Measurements from ENCODE around the gene FBL.
"Not testable (repeated sequence)": the region's sequence is repeated elsewhere in the genome, so short reads cannot be mapped to it uniquely, and the experiment has no call there.

Gene FBL

GRCh38 chr19:39845933-39846677 is at the start of gene FBL:
Gene FBL, minus strand, starts transcription at chr19:39846379. Its CDS starts 79 bp downstream, at chr19:39846300.
- Histone ChIP-seq H3K4me3 (peak within 1 kb of the TSS; percentile 100), H3K9me3 (ENCODE audit: low read depth, low read length) (no peaks in the 10 kb centered on the region), H3K36me3 (ENCODE audit: insufficient read depth, low read length) (peaks cover 2% of the 10 kb centered on the region; the same call in 1 of the 2 replicates), H3K9ac (ENCODE audit: insufficient read length) (peak within 1 kb of the TSS; percentile 99), H3K27ac (peak within 1 kb of the TSS; percentile 89)
- DNase-seq (ENCODE audit: low read depth, low spot score) = peak; percentile 24
- no peak for TF ChIP-seq EZH2 (IDR thresholded peaks at IDR 0.05)
- TF ChIP-seq FOXP2 (optimal IDR thresholded peaks at IDR 0.05; ENCODE audit: control extremely low read depth, extremely low read length, insufficient read depth) = no peak
- TF ChIP-seq POLR2AphosphoS5 (IDR thresholded peaks at IDR 0.05; ENCODE audit: borderline replicate concordance, low read depth, low read length) = peak; percentile 94

- not testable (repeated sequence) for H3K9me3 ChIP-seq (ENCODE audit: low read depth, low read length); H3K27ac ChIP-seq; DNase-seq (ENCODE audit: low read depth, low spot score); H3K36me3 ChIP-seq (ENCODE audit: insufficient read depth, low read length); H3K9ac ChIP-seq (ENCODE audit: insufficient read length); H3K4me3 ChIP-seq
Measured at GRCh38 chr19:39895096-39895495, 48.9 kb upstream of the FBL start.

DNA sequence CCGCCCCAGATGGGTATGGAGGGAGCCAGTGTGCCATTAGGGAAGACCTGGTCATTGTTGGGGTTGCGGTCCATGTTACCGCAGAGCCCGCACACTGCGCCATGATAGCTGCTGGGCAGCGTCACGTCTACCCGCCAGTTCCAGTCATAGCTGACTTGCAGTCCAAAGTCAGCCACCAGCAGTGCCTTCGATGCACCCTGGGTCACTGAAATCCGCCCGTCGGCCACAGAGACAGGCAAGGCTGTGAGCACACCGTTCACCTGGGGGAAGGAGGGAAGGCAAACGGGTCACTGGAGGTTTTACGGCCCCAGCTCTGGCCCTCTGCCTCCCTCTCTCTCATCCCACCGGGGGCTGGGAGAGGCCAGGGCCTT is 48.0 kb upstream of the FBL start:
- H3K9me3 ChIP-seq (ENCODE audit: low read depth, low read length); H3K4me3 ChIP-seq; H3K36me3 ChIP-seq (ENCODE audit: insufficient read depth, low read length); H3K27ac ChIP-seq; DNase-seq (ENCODE audit: low read depth, low spot score); H3K9ac ChIP-seq (ENCODE audit: insufficient read length): not testable (repeated sequence)

- H3K4me3 ChIP-seq; H3K36me3 ChIP-seq (ENCODE audit: insufficient read depth, low read length); H3K9me3 ChIP-seq (ENCODE audit: low read depth, low read length); H3K27ac ChIP-seq; H3K9ac ChIP-seq (ENCODE audit: insufficient read length); DNase-seq (ENCODE audit: low read depth, low spot score): not testable (repeated sequence)
Measured at GRCh38 chr19:39893366-39894235, 47.4 kb upstream of the FBL start.

DNA sequence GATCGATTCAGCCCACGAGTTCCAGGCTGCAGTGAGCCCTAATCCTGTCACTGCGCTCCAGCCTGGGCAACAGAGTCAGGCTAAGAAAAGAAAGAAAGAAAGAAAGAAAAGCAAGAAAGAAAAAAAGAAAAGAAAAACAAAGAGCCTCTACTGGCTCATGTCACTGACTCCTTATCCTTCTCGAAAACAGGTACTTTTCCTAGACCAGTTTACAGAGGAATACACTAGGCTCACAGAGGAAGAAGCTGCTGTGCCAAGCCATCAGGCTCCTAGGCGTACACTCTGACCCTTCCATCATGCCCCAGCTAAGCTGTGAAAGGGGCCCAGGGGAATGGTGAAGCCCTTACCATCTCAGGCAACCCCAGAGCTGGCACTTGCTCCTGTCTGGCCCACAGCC is 46.3 kb upstream of the FBL start:
- not testable (repeated sequence) for H3K36me3 ChIP-seq (ENCODE audit: insufficient read depth, low read length); H3K27ac ChIP-seq; H3K9ac ChIP-seq (ENCODE audit: insufficient read length); H3K4me3 ChIP-seq; H3K9me3 ChIP-seq (ENCODE audit: low read depth, low read length); DNase-seq (ENCODE audit: low read depth, low spot score)

DNA sequence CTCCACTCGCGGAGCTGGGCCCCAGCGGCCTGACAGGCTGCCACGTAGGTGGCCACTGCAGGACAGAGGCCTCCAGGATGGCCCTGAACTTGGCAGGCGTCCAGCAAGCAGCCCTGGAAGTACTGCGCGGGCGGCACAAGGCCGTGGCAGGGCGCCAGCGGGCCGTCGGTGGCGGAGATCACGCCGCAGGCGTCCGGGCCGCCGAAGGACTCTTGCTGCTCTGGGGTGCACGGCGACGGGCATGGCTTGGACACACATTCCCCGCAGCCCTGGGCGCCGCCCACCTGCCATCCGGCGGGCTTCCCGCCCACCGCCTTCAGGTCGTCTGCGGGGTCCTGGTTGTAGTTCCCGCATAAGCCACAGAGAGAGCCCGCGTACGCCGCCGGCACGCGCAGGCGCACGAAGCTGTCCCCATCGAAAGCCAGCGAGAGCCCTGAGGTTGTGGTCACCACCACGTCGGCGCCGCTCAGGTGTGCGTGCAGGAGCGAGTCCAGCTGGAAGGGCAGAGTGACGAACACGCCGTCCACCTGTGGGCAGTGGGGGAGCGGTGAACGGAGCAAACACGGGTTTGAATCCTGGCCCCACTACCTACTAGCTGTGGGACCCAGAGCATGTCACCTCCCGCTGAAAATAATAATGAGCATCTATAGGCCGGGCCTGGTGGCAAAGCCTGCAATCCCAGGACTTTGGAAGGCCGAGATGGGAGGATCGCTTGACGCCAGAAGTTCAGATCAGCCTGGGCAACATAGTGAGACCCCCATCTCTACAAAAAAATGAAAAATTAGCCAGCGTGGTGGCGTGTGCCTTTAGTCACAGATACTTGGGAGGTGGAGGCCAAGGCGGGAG is 45.7 kb upstream of the FBL start:
- H3K9ac ChIP-seq (ENCODE audit: insufficient read length); H3K4me3 ChIP-seq; H3K9me3 ChIP-seq (ENCODE audit: low read depth, low read length); H3K36me3 ChIP-seq (ENCODE audit: insufficient read depth, low read length); DNase-seq (ENCODE audit: low read depth, low spot score); H3K27ac ChIP-seq: not testable (repeated sequence)

GRCh38 chr19:39890755-39891551 is 44.8 kb upstream of the FBL start:
- no peak overlapping the region for H3K9ac ChIP-seq (ENCODE audit: insufficient read length)
- TF ChIP-seq POLR2AphosphoS5 (IDR thresholded peaks at IDR 0.05; ENCODE audit: borderline replicate concordance, low read depth, low read length) (no peak), EZH2 (IDR thresholded peaks at IDR 0.05) (no peak), FOXP2 (optimal IDR thresholded peaks at IDR 0.05; ENCODE audit: control extremely low read depth, extremely low read length, insufficient read depth) (no peak)

GRCh38 chr19:39889872-39890754 is 43.9 kb upstream of the FBL start:
- not testable (repeated sequence) for DNase-seq (ENCODE audit: low read depth, low spot score); H3K9ac ChIP-seq (ENCODE audit: insufficient read length); H3K36me3 ChIP-seq (ENCODE audit: insufficient read depth, low read length); H3K4me3 ChIP-seq; H3K9me3 ChIP-seq (ENCODE audit: low read depth, low read length); H3K27ac ChIP-seq

More at GRCh38 chr19:39890755-39891551, 44.8 kb upstream of the FBL start:
- H3K36me3 ChIP-seq (ENCODE audit: insufficient read depth, low read length) = no peaks in the 10 kb centered on the region
- DNase-seq (ENCODE audit: low read depth, low spot score) = no peak
- H3K27ac ChIP-seq = no peak overlapping the region
- no peak overlapping the region for H3K4me3 ChIP-seq
- no peaks in the 10 kb centered on the region for H3K9me3 ChIP-seq (ENCODE audit: low read depth, low read length)

DNA sequence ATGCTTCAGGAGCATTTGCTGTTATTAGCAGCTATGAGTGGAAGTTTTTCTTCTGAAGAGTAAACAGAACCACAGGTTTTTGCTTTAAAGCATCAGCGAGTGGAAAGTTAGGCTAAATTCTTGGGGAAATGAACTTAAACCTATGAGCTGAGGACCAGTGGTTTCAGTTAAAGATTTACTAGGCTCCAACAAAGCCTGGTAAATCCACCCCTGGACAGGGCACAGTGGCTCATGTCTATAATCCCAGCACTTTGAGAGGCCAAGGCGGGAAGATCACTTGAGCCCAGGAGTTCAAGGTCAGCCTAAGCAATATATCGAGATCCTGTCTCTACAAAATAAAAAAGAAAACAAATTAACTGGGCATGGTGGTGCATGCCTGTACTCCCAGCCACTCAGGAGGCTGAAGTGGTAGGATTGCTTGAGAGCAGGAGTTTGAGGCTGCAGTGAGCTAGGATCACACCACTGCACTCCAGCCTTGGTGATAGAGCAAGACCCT is 41.3 kb upstream of the FBL start:
- not testable (repeated sequence) for H3K9ac ChIP-seq (ENCODE audit: insufficient read length); H3K9me3 ChIP-seq (ENCODE audit: low read depth, low read length); H3K27ac ChIP-seq; H3K4me3 ChIP-seq; DNase-seq (ENCODE audit: low read depth, low spot score); H3K36me3 ChIP-seq (ENCODE audit: insufficient read depth, low read length)

GRCh38 chr19:39885821-39886554 is 39.8 kb upstream of the FBL start:
- H3K36me3 ChIP-seq (ENCODE audit: insufficient read depth, low read length); H3K9me3 ChIP-seq (ENCODE audit: low read depth, low read length); H3K9ac ChIP-seq (ENCODE audit: insufficient read length); DNase-seq (ENCODE audit: low read depth, low spot score); H3K4me3 ChIP-seq; H3K27ac ChIP-seq: not testable (repeated sequence)

- H3K36me3 ChIP-seq (ENCODE audit: insufficient read depth, low read length); DNase-seq (ENCODE audit: low read depth, low spot score): not testable (repeated sequence)
Measured at GRCh38 chr19:39884721-39885120, 38.5 kb upstream of the FBL start.

More at GRCh38 chr19:39884721-39885120, 38.5 kb upstream of the FBL start:
- H3K9ac ChIP-seq (ENCODE audit: insufficient read length); H3K9me3 ChIP-seq (ENCODE audit: low read depth, low read length); H3K4me3 ChIP-seq; H3K27ac ChIP-seq: not testable (repeated sequence)
